OCI-LY7 (cell line): Measurements from ENCODE around the gene CA12. TPM values are rescaled to one million over a fixed set of nuclear protein-coding genes. Genes with fewer than 3 reads are reported as not detected.

Experiments
- BruUV-seq: library from RNA; stranded (reverse); fragments of 400-500 nt; replicated peaks from 2 replicates; lab custom pipeline; 2021; lab: Mats Ljungman, UMichigan
- CTCF ChIA-PET: fragments of 300-600 bp; sonication (Branson Sonifier 250); formaldehyde crosslinking; loops from one replicate; lab custom pipeline; 2022; ENCODE audit warnings: antibody characterized with exemption; ENCODE audit not compliant: unreplicated experiment; lab: Charles Lee
- POLR2A ChIA-PET: fragments of 300-600 bp; sonication (Branson Sonifier 250); formaldehyde crosslinking; loops from one replicate; lab custom pipeline; 2022; ENCODE audit warnings: antibody characterized with exemption; lab: Charles Lee
- DNase-seq: peaks from one replicate; pipeline ENCODE4 v3.0.0-alpha.2; 2015; ENCODE audit warnings: low spot score
- H2AFZ ChIP-seq: fragments of 200-600 bp; sonication (generic), shearing (Covaris generic); 2 replicates; pipeline ENCODE4 v1.6.1; 2014; ENCODE audit warnings: mild to moderate bottlenecking, antibody characterized with exemption, low read length, moderate library complexity
- H3K27ac ChIP-seq: fragments of 200-600 bp; sonication (generic); 2 replicates; pipeline ENCODE4 v1.5.1; 2014; ENCODE audit warnings: mixed run types, low read depth, mild to moderate bottlenecking, moderate library complexity, low read length, inconsistent platforms; ENCODE audit not compliant: poor library complexity, severe bottlenecking
- H3K36me3 ChIP-seq: fragments of 200-600 bp; sonication (generic); 2 replicates; pipeline ENCODE4 v1.6.1; 2014; ENCODE audit warnings: mild to moderate bottlenecking, antibody characterized with exemption, low read length, moderate library complexity, mixed read lengths; ENCODE audit not compliant: insufficient read depth
- H3K4me1 ChIP-seq: fragments of 200-600 bp; sonication (generic); 2 replicates; pipeline ENCODE4 v1.5.1; 2014; ENCODE audit warnings: mild to moderate bottlenecking, low read length; ENCODE audit not compliant: insufficient read depth, poor library complexity, severe bottlenecking
- H3K4me2 ChIP-seq: fragments of 200-600 bp; sonication (generic); 2 replicates; pipeline ENCODE4 v1.6.1; 2014; ENCODE audit warnings: mild to moderate bottlenecking, low read length
- H3K4me3 ChIP-seq: fragments of 200-600 bp; sonication (generic); 2 replicates; pipeline ENCODE4 v1.5.1; 2014; ENCODE audit warnings: mild to moderate bottlenecking, low read depth, low read length; ENCODE audit not compliant: poor library complexity, severe bottlenecking
- H3K79me2 ChIP-seq: fragments of 200-600 bp; sonication (generic); 2 replicates; pipeline ENCODE4 v1.6.1; 2016; ENCODE audit warnings: low read depth, mild to moderate bottlenecking, low read length, moderate library complexity, mixed read lengths; ENCODE audit not compliant: insufficient read depth
- H3K9me2 ChIP-seq: fragments of 200-600 bp; sonication (generic); 2 replicates; pipeline ENCODE4 v1.6.1; 2016; ENCODE audit warnings: mild to moderate bottlenecking, low read length, mixed read lengths; ENCODE audit not compliant: insufficient read depth
- H3K9me3 ChIP-seq: fragments of 200-600 bp; sonication (generic); 2 replicates; pipeline ENCODE4 v1.6.1; 2014; ENCODE audit warnings: mild to moderate bottlenecking, mixed run types, low read length, mixed read lengths
- H4K20me1 ChIP-seq: fragments of 200-600 bp; sonication (generic); 2 replicates; pipeline ENCODE4 v1.6.1; 2014; ENCODE audit warnings: mild to moderate bottlenecking, antibody characterized with exemption, low read length, moderate library complexity, mixed read lengths; ENCODE audit not compliant: insufficient read depth
- EZH2phosphoT487 ChIP-seq: fragments of 200-600 bp; sonication (generic); IDR thresholded peaks from 2 replicates; pipeline ENCODE4 v1.6.1; 2018; ENCODE audit warnings: low read depth, borderline replicate concordance, mild to moderate bottlenecking, mixed run types, antibody characterized with exemption, low read length, moderate library complexity, mixed read lengths
- intact Hi-C: fragments of 100-400 bp; cut with micrococcal nuclease; formaldehyde crosslinking; loops from one replicate; pipeline ENCODE4 v1.10.0; 2022; ENCODE audit not compliant: unreplicated experiment
- total RNA-seq, 2 experiments: library from RNA; depleted of rRNA in 1 of 2; stranded (reverse); fragments of >200 nt in 1 of 2; shearing (Covaris generic) in 1 of 2; gene quantifications; 2 replicates each; pipeline ENCODE4 v1.2.3, GENCODE V29; 2014 to 2022
- TF ChIP-seq, protein P1 (sequence below): fragments of 200-600 bp; sonication (generic); conservative IDR thresholded peaks from 2 replicates; pipeline ENCODE4 v1.5.1; 2014; ENCODE audit warnings: mild to moderate bottlenecking, antibody characterized with exemption, low read length, moderate library complexity, mixed read lengths

CA12 gene
- total RNA-seq, 2 experiments from 2014 or later, result not detected

DNA sequence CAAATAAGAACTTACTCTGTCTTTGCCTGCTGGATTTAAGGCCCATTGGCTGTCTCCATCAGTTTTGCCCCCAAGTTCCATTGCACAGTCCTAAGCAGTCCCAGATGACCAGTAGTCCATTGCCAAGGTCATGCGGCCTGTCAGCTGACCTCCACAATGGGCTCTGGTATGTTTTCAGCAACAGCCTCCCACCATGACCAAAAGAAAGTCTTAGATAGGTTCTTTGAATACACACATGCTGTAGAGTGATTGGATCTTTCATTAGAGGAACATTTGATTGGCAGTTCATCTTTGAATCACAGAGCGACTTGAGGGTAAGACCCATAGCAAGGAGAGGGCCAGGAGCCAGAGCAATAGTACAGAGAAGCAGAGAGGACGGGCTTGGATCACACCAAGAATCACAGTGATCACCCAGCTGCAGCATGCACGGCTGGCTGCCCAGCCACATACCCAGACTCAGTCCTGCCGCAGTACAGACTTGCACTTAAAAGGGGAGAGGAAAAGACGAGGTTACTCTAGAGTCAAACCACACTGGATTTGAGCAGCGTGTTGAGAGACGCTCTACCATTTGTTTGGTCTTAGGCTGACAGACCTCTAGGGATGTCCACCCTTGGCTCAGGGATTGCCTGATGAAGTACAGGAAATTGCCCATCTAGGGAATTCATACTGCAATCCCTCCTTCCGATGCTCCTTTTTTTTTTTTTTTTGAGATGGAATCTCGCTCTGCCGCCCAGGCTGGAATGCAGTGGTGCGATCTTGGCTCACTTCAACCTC is 53.8 kb downstream of the CA12 start:
- H3K4me1 ChIP-seq, result no peaks in the 10 kb centered on the region

GRCh38 chr15:63324770-63325169 is 56.9 kb downstream of the CA12 start:
- Histone ChIP-seq H3K4me2 (no peak overlapping the region), H3K4me1 (no peaks in the 10 kb centered on the region), H3K27ac (no peak overlapping the region), H3K9me3 (no peaks in the 10 kb centered on the region), H3K36me3 (no peaks in the 10 kb centered on the region), H3K9me2 (no peaks in the 10 kb centered on the region), H3K4me3 (no peak overlapping the region), H4K20me1 (no peaks in the 10 kb centered on the region), H3K79me2 (no peaks in the 10 kb centered on the region), H2AFZ (no peak overlapping the region)
- intact Hi-C loops, result no loop called here
- POLR2A ChIA-PET, result interaction anchor here (0.7 kb wide), 1 partner anchor 21 kb away, joined by 5 read pairs; no protein-coding TSS in a partner anchor
- TF ChIP-seq, protein P1, sequence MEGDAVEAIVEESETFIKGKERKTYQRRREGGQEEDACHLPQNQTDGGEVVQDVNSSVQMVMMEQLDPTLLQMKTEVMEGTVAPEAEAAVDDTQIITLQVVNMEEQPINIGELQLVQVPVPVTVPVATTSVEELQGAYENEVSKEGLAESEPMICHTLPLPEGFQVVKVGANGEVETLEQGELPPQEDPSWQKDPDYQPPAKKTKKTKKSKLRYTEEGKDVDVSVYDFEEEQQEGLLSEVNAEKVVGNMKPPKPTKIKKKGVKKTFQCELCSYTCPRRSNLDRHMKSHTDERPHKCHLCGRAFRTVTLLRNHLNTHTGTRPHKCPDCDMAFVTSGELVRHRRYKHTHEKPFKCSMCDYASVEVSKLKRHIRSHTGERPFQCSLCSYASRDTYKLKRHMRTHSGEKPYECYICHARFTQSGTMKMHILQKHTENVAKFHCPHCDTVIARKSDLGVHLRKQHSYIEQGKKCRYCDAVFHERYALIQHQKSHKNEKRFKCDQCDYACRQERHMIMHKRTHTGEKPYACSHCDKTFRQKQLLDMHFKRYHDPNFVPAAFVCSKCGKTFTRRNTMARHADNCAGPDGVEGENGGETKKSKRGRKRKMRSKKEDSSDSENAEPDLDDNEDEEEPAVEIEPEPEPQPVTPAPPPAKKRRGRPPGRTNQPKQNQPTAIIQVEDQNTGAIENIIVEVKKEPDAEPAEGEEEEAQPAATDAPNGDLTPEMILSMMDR, result no peak
- TF ChIP-seq EZH2phosphoT487, result no peak
- CTCF ChIA-PET, result no interaction called here
- no TSS peak for BruUV-seq
- DNase-seq, result no peak

More for the DNA sequence above, 53.8 kb downstream of the CA12 start:
- Histone ChIP-seq H3K27ac (no peak overlapping the region), H3K9me2 (no peaks in the 10 kb centered on the region), H3K36me3 (no peaks in the 10 kb centered on the region), H3K79me2 (no peaks in the 10 kb centered on the region), H2AFZ (no peak overlapping the region), H3K4me2 (no peak overlapping the region), H3K9me3 (no peaks in the 10 kb centered on the region), H4K20me1 (no peaks in the 10 kb centered on the region), H3K4me3 (no peak overlapping the region)
- TF ChIP-seq EZH2phosphoT487, result no peak
- TF ChIP-seq, protein P1, result no peak
- intact Hi-C loops, result no loop called here
- no TSS peak for BruUV-seq
- DNase-seq, result no peak
- CTCF ChIA-PET, result no interaction called here
- POLR2A ChIA-PET, result interaction anchor here (0.7 to 1.0 kb wide), 3 partner anchors 13 to 237 kb away, joined by 3 to 5 read pairs (median 4); no protein-coding TSS in a partner anchor
